Uterus (tissue), 4 donors: ENCODE data around the gene MAOA. TPM values are rescaled to one million over a fixed set of nuclear protein-coding genes. Genes with fewer than 3 reads are reported as not detected.

Experiments
- DNase-seq, 2 donors: peaks; one replicate each; pipeline ENCODE4 v3.0.0-alpha.2; 2019 to 2020
- H3K27ac ChIP-seq, 2 donors: fragments of 200-600 bp; sonication (generic); 1 replicate in 1 of 2; 2 replicates in 1 of 2; pipeline ENCODE4 v1.5.1; 2016 to 2018
- H3K27me3 ChIP-seq, 2 donors: fragments of 200-600 bp; sonication (generic); one replicate each; pipeline ENCODE4 v1.5.1; 2018 to 2019; ENCODE audit warnings: control low read depth in 1 of 2
- H3K36me3 ChIP-seq, 2 donors: fragments of 200-600 bp; sonication (generic); one replicate each; pipeline ENCODE4 v1.5.1; 2019; ENCODE audit warnings: control low read depth in 1 of 2
- H3K4me1 ChIP-seq, 2 donors: fragments of 200-600 bp; sonication (generic); one replicate each; pipeline ENCODE4 v1.5.1; 2018 to 2019; ENCODE audit warnings: control low read depth in 1 of 2
- H3K4me3 ChIP-seq, 2 donors: fragments of 200-600 bp; sonication (generic); 1 replicate in 1 of 2; 2 replicates in 1 of 2; pipeline ENCODE4 v1.5.1; 2018 to 2019; ENCODE audit warnings: mild to moderate bottlenecking in 1 of 2
- H3K9me3 ChIP-seq, 2 donors: fragments of 200-600 bp; sonication (generic); one replicate each; pipeline ENCODE4 v1.5.1; 2019; ENCODE audit warnings: control low read depth in 1 of 2
- POLR2A ChIP-seq, 2 donors: fragments of 450-650 bp; IDR thresholded peaks; one replicate each; pipeline ENCODE4 v1.6.1; 2016; ENCODE audit warnings: antibody characterized with exemption in 2 of 2, mild to moderate bottlenecking in 1 of 2, moderate library complexity in 1 of 2
- intact Hi-C: fragments of 100-400 bp; cut with DNase I; formaldehyde crosslinking; loops from one replicate; pipeline ENCODE4 v1.15.1; 2023; ENCODE audit warnings: low total_unique reads
- total RNA-seq, 4 donors: library from RNA; depleted of rRNA in 3 of 4; stranded (reverse); fragments of >200 nt in 3 of 4; gene quantifications; one replicate each; pipeline versions ENCODE4 v1.1.0 to v1.2.4, GENCODE V29; 2014 to 2023
- TF ChIP-seq, protein P1 (sequence below), 4 experiments: fragments of 200-600 bp in 2 of 4; fragments of 450-650 bp in 2 of 4; sonication (generic) in 2 of 4; IDR thresholded peaks; one replicate each; pipeline ENCODE4 v1.5.1; 2016 to 2019; ENCODE audit warnings: antibody characterized with exemption in 4 of 4, mild to moderate bottlenecking in 2 of 4, moderate library complexity in 1 of 4
- donor health status: DM: yes; HTN: yes; CAD: no.

MAOA gene
- total RNA-seq, 4 donors from 2014 or later, result 13.2 to 90.6 (median 67.1) TPM

DNA sequence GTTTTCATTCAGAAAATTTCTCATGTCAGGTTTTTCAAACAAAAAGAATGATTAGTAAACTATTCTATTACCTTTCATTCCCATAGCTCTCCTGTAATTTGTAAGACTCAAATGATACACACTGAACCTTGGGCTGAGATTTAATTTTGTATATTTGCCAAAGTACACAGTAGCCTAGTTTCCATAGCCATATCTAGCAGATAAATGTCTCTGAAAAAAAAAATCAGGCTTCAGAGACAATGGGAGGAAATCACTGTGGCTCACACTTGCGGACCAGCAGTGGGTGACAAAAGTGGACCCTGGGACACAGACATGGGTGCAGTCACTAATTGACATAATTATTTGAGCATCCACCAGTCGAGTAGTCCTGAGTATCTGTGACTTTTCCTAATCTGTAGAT lies 46.6 kb downstream of the MAOA start:
- Histone ChIP-seq H3K27me3 (no peaks in the 10 kb centered on the region), H3K4me3 (no peak overlapping the region), H3K27ac (peak overlapping the region; percentile 42 to 47), H3K36me3 (no peaks in the 10 kb centered on the region), H3K9me3 (no peaks in the 10 kb centered on the region), H3K4me1 (no peaks in the 10 kb centered on the region)
- intact Hi-C loops, result no loop called here
- DNase-seq, result no peak
- no peak for TF ChIP-seq POLR2A (IDR thresholded peaks at IDR 0.05)
- TF ChIP-seq, protein P1, sequence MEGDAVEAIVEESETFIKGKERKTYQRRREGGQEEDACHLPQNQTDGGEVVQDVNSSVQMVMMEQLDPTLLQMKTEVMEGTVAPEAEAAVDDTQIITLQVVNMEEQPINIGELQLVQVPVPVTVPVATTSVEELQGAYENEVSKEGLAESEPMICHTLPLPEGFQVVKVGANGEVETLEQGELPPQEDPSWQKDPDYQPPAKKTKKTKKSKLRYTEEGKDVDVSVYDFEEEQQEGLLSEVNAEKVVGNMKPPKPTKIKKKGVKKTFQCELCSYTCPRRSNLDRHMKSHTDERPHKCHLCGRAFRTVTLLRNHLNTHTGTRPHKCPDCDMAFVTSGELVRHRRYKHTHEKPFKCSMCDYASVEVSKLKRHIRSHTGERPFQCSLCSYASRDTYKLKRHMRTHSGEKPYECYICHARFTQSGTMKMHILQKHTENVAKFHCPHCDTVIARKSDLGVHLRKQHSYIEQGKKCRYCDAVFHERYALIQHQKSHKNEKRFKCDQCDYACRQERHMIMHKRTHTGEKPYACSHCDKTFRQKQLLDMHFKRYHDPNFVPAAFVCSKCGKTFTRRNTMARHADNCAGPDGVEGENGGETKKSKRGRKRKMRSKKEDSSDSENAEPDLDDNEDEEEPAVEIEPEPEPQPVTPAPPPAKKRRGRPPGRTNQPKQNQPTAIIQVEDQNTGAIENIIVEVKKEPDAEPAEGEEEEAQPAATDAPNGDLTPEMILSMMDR (IDR thresholded peaks at IDR 0.05), result no peak

DNA sequence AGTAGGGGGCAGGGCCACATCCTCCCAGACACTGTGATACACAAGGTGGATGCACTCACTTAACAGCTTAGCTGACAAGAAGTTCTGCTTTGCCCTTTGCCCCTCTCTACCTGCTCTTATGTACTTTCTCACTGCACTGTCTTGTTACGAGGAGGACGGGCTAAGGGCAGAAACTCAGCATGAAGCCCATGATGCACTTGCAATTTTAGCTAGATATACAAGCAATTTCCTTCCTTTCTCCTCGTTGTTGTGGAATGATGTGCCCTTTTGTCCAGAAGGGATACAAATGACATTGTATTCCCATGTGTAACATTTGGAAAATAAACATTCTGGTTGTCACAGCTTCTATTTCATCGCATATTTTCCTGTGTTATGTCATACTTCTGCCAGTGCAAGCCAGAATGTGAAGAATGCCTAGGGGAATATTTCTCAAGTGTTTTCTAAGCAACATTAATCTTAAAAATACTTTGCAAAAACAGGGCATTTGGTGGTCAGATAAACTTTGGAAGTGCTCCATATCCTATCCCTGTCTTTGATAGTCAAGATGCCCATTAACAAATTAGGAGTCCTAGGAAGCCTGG lies 47.2 kb downstream of the MAOA start:
- H3K4me3 ChIP-seq, result no peak overlapping the region
- no peaks in the 10 kb centered on the region for H3K36me3 ChIP-seq
- DNase-seq, result no peak
- no peak for TF ChIP-seq POLR2A (IDR thresholded peaks at IDR 0.05)
- TF ChIP-seq, protein P1 (IDR thresholded peaks at IDR 0.05), result no peak
- H3K27ac ChIP-seq, result peak overlapping the region; percentile 42 to 47
- intact Hi-C loops, result no loop called here
- H3K27me3 ChIP-seq, result no peaks in the 10 kb centered on the region
- H3K4me1 ChIP-seq, result no peaks in the 10 kb centered on the region
- no peaks in the 10 kb centered on the region for H3K9me3 ChIP-seq

DNA sequence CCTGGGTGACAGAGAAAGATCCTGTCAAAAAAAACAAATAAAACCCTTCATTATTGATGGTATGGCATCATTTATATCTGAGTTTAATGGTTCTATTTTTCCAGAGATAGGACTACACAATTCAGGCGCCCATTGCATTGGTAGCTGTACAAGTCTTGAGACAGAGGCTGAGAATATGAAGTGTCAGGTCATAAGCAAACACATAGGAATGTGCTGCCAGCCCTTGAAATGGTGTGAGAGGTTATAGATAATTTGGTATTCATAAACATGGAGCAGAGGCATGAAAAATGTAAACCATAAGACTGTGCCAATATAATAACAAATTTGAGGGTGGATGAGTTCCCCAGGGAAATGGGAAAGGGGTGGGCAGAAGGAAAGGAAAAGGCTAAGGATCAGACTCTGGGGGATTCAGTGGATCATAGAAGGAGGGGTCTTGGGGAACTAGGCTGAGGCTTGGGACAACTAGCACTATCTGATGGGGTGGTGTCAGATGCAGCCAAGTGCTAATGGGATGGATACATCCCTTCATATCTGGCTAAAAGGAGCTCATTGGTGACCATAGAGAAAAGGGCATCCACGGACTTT lies 50.8 kb downstream of the MAOA start:
- intact Hi-C loops, result no loop called here
- Histone ChIP-seq H3K36me3 (no peaks in the 10 kb centered on the region), H3K27me3 (no peaks in the 10 kb centered on the region), H3K4me1 (no peaks in the 10 kb centered on the region), H3K4me3 (no peak overlapping the region), H3K9me3 (no peaks in the 10 kb centered on the region), H3K27ac (peak overlapping the region; percentile 70 to 74)
- no peak for DNase-seq
- TF ChIP-seq, protein P1 (IDR thresholded peaks at IDR 0.05), result no peak
- no peak for TF ChIP-seq POLR2A (IDR thresholded peaks at IDR 0.05)

DNA sequence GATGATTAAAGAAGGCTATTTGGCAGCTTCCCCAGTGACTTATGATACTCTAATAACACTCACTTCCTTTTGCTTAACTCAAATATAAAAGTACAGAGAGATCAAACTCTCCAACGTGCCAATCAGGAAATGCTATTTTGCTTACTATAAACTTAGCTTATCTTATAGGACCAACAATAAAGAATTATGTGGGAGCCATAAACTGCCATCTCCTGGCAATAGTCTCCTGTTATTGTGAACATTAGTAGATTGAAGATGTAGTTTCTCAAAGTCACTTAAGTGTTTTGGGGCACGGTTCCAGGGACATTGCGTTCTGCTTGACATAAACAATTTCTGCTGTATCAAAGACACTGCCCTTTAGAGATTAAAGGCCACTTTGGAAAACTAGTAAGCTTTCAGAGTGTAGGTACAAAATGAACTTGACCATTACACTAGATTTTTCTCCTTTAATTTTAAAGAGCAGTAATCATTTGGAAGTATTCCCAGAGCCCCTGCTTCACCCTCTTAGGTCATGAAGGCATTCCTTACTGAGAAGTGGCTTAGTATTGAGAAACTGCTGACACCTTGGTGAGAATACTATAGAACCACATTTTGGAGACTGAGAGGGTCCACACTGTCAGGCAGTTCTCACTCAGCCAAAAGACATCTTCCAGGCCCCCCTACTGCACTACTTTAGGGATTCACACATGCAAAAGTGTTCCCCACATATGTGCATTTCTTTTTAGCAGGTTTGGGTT lies 51.9 kb downstream of the MAOA start:
- TF ChIP-seq, protein P1 (IDR thresholded peaks at IDR 0.05), result no peak
- no peak for TF ChIP-seq POLR2A (IDR thresholded peaks at IDR 0.05)
- Histone ChIP-seq H3K9me3 (no peaks in the 10 kb centered on the region), H3K27ac (peak overlapping the region; percentile 70 to 74), H3K4me3 (no peak overlapping the region), H3K36me3 (no peaks in the 10 kb centered on the region), H3K4me1 (no peaks in the 10 kb centered on the region), H3K27me3 (no peaks in the 10 kb centered on the region)
- peak; percentile 40 to 84 for DNase-seq
- intact Hi-C loops, result no loop called here

DNA sequence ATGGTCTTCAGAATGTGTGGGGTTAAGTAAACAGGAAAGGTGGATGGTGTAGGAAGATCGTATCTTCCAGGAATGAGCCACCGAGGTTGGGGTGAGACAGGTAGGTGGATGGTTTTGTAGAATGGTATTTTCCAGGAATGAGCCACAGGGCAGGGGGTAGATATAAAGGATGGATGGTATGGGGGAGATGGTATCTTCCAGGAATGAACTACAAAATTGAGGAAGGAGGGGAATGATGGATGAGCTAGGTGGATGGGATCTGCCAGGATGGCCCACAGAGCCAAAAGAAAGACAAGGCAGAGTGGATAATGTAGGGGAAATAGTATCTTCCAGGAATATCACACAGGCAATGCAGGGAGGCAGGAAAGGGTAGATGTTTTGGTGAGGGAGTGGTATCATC lies 60.0 kb downstream of the MAOA start:
- Histone ChIP-seq H3K9me3 (no peaks in the 10 kb centered on the region), H3K4me1 (no peaks in the 10 kb centered on the region), H3K4me3 (no peak overlapping the region), H3K27me3 (no peaks in the 10 kb centered on the region), H3K36me3 (no peaks in the 10 kb centered on the region), H3K27ac (no peak overlapping the region)
- intact Hi-C loops, result no loop called here
- TF ChIP-seq, protein P1 (IDR thresholded peaks at IDR 0.05), result no peak
- no peak for TF ChIP-seq POLR2A (IDR thresholded peaks at IDR 0.05)
- DNase-seq, result no peak
